Right lobe of liver (tissue), 4 donors: Measurements from ENCODE around the gene PCTP.

Experiments used
- POLR2A ChIP-seq: fragments of 450-650 bp; IDR thresholded peaks from one replicate; pipeline ENCODE4 v1.6.1; 2017; ENCODE audit warnings: antibody characterized with exemption, mild to moderate bottlenecking
- TF ChIP-seq, protein P1 (sequence below), 4 donors: fragments of 200-600 bp in 3 of 4; fragments of 450-650 bp in 1 of 4; IDR thresholded peaks; one replicate each; pipeline versions ENCODE4 v1.5.1 to v1.8.0; 2016 to 2022; ENCODE audit warnings: antibody characterized with exemption in 4 of 4, mild to moderate bottlenecking in 2 of 4
- donor health status: DM: no; HTN: no; CAD: no.
- donor health status: DM: no; HTN: no; CAD: no.
- donor health status: DM: no; HTN: yes; CAD: no.

DNA sequence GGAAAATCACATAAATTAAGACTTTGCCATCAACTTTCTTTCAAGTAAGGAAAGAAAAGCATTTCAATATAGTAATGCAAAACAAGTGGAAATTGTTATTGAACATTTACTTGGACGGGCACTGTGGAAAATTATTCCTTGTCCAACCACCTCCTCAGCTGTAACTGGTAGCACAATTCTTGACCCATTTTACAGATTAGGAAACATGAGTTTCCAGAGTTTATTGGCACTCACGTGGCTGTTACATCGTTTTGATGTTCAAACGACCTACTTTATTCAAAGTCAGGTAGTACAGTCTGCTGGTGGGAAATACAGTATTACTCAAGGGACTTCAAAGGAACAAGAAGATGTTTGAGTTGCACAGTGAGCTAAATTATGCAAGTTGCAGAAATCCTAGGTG lies 866 bp upstream of the PCTP start:
- TF ChIP-seq, protein P1, sequence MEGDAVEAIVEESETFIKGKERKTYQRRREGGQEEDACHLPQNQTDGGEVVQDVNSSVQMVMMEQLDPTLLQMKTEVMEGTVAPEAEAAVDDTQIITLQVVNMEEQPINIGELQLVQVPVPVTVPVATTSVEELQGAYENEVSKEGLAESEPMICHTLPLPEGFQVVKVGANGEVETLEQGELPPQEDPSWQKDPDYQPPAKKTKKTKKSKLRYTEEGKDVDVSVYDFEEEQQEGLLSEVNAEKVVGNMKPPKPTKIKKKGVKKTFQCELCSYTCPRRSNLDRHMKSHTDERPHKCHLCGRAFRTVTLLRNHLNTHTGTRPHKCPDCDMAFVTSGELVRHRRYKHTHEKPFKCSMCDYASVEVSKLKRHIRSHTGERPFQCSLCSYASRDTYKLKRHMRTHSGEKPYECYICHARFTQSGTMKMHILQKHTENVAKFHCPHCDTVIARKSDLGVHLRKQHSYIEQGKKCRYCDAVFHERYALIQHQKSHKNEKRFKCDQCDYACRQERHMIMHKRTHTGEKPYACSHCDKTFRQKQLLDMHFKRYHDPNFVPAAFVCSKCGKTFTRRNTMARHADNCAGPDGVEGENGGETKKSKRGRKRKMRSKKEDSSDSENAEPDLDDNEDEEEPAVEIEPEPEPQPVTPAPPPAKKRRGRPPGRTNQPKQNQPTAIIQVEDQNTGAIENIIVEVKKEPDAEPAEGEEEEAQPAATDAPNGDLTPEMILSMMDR (IDR thresholded peaks at IDR 0.05) = no peak
- no peak for TF ChIP-seq POLR2A
